ENCODE results near the gene KCNN2.

DNA sequence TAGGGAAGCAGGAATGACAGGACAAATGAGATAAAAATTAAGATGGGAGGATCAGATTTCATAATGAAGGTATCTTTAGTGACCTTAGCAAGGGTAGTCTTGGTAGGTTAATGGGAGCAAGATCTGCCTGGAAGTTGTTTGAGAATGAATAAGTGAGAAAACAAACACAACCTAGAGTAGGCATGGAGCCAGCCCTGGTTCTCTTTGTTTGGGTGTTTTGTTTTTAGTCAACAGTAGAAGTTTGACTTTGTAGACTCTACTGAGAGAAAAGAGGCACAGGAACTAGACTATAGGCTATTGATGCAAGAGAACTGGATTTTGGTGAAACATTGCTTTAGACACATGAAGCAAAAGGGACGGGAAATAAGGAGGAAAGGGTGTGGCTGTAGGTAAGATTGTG is 40.3 kb downstream of the KCNN2 start:
- TF ChIP-seq, protein P1, sequence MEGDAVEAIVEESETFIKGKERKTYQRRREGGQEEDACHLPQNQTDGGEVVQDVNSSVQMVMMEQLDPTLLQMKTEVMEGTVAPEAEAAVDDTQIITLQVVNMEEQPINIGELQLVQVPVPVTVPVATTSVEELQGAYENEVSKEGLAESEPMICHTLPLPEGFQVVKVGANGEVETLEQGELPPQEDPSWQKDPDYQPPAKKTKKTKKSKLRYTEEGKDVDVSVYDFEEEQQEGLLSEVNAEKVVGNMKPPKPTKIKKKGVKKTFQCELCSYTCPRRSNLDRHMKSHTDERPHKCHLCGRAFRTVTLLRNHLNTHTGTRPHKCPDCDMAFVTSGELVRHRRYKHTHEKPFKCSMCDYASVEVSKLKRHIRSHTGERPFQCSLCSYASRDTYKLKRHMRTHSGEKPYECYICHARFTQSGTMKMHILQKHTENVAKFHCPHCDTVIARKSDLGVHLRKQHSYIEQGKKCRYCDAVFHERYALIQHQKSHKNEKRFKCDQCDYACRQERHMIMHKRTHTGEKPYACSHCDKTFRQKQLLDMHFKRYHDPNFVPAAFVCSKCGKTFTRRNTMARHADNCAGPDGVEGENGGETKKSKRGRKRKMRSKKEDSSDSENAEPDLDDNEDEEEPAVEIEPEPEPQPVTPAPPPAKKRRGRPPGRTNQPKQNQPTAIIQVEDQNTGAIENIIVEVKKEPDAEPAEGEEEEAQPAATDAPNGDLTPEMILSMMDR (IDR thresholded peaks at IDR 0.05; ENCODE audit: insufficient read depth, low read length) = no peak
- TF ChIP-seq GABPA (IDR thresholded peaks at IDR 0.05; ENCODE audit: low read depth) (no peak), POLR2AphosphoS5 (IDR thresholded peaks at IDR 0.05; ENCODE audit: low read depth) (no peak)
